Germinal center (tissue), 1 donor: ENCODE measurements around the gene GIPC3.

Source experiments
- DNase-seq: peaks from one replicate; pipeline ENCODE4 v3.0.0; 2012; ENCODE audit warnings: mixed read lengths, low spot score

The GIPC3 gene, protein sequence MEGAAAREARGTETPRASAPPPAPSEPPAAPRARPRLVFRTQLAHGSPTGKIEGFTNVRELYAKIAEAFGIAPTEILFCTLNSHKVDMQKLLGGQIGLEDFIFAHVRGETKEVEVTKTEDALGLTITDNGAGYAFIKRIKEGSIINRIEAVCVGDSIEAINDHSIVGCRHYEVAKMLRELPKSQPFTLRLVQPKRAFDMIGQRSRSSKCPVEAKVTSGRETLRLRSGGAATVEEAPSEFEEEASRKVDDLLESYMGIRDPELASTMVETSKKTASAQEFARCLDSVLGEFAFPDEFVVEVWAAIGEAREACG

DNA sequence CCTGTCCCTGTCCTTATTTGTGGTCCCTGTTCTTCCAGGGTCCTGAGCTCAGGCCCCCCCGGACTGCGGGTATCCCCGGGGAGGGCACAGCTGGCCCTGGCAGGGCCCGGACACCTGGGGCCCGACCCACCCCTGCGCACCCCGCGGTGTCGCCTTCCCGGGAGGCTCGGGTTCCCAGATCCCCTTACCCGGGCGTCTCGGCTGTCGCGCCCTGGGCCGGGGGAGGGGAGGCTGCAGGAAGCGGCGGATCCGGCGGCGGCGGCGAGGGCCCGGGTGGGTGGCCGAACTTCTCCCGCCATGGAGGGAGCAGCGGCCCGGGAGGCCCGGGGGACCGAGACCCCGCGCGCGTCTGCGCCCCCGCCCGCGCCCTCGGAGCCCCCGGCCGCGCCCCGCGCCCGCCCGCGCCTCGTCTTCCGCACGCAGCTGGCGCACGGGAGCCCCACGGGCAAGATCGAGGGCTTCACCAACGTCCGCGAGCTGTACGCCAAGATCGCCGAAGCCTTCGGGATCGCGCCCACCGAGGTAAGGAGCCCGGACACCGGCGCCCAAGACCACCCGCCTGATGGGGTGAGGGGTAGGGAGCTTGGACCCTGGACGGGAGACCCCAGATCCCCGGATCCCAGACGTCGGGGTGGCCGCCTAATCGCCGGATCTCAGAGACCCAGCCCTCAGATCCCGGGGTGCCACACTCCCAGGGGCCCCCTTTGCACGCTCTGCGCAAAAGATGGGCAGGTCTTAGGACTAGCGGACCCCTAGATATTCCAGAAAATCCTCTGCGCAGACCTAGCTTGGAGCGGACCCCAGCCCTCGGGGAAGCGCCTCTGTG is at the start of gene GIPC3:
TSS of gene GIPC3 (plus strand) at position 178 of the 826 bp plus-strand sequence. CDS start at position 298, 120 bp downstream.
- no peak for DNase-seq

DNA sequence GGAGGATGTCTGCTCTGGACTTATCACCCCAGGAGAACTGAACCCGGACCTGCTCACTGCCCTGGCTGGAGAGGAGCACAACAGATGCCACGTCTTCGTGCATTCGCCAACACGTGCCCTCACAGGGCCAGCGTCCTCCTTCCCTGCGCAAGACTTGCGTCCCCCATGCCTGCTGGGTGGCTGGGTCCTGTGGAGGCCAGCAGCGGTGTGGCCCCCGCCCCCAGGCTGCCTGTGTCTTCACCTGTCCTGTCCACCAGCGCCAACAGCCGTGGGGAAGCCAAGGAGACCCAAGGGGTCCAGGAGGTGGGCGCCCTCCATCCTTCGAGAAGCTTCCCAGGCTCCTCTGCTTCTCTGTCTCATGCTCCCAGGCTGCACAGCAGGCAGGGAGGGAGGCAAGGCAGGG is 49.7 kb upstream of the GIPC3 start:
- DNase-seq: no peak

DNA sequence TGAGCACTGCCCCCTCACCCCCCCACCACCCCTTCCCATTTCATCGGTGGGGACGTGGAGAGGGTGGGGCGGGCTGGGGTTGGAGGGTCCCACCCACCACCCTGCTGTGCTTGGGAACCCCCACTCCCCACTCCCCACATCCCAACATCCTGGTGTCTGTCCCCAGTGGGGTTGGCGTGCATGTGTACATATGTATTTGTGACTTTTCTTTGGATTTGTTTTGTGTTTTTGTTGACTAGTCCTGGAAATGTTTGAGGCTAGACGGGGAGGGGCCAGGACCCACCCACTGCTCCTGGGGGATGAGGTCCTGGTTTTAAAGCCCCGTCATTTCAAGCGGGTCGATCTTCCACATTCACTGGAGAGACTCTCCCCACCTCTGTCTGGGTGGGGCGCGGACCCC is 49.3 kb upstream of the GIPC3 start:
- no peak for DNase-seq

- DNase-seq: no peak
These were observed 48.7 kb upstream of the GIPC3 start for GRCh38 chr19:3536429-3537100.

DNA sequence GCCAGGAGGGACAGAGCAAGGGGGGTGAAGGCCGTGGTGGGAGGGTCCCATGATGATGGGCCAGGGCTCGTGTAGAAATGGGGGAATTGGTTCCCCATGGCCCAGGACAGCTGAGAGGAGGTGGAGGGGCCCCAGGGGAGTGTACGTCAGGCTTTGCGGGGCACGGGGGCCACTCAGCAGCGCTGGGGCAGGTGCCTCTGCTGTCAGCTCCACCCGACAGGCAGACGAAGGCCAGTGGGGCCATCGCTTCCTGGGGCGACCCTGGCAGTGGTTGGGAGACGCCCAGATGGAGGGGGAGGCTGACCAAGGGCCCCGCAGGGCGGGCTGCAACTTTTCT is 48.2 kb upstream of the GIPC3 start:
- no peak for DNase-seq

- no peak for DNase-seq
These were observed 47.6 kb upstream of the GIPC3 start for GRCh38 chr19:3537438-3538240.

GRCh38 chr19:3538258-3538929 is 46.9 kb upstream of the GIPC3 start:
- no peak for DNase-seq

GRCh38 chr19:3538965-3539755 is 46.1 kb upstream of the GIPC3 start, which contains the start of gene TEKTIP1:
TEKTIP1 (plus strand) TSS chr19:3539174; CDS start chr19:3539178, 4 bp downstream.
- DNase-seq: no peak

GRCh38 chr19:3539756-3540118 is 45.5 kb upstream of the GIPC3 start:
- DNase-seq: no peak

DNA sequence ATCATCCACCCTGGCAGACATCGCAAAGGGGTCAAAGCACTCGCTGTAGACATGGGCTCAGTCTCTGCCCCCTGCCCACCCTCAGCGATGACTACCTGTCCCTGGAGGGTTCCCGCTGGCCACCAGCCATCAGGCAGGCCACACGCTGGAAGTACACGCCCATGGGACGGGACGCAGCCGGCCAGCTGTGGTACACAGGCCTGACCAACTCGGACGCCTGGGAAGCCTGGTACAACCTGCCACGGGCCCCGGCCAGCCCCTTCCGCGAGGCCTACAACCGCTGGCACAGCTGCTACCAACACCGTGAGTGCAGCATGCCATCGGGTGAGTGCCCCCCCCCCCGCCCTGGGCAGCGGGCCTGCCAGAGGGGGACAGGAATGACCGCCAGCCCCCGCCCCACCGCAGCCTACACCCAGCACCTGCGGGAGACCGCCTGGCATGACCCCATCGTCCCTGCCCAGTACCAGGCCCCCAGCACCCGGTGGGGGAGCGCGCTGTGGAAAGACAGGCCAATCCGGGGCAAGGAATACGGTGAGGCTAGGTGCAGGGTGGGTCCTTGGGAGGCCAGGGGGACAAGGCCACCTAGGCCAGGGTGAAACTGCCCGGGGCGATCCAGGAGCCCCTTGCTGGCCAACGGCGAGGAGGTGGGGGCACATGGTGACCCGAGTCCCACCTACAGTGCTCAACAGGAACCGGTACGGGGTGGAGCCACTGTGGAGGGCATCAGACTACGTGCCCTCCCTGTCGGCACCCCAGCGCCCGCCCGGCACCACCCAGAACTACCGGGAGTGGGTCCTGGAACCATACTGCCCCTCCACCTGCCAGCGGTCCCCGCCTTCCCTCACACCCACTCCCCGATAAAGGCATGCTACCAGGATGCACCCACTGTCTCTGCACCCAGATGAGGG is 41.9 kb upstream of the GIPC3 start:
- no peak for DNase-seq

DNA sequence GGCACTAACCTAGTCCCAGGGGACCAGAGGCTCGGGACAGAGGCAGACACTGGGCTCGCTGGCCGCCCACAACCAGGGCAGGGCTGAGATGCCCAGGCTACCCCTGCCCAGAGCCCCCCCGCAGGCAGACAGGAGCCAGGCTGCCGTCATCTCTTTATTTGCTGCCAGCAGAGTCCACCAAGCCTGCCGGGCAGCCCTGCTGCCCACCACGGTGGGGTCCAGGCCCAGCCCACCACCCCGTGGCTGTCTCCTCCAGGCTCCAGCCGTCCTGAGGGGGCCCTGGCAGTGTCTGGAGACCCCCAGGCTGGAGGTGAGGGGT is 41.3 kb upstream of the GIPC3 start:
- no peak for DNase-seq

GRCh38 chr19:3544742-3545668 is 40.3 kb upstream of the GIPC3 start:
- peak; percentile 78 for DNase-seq

DNA sequence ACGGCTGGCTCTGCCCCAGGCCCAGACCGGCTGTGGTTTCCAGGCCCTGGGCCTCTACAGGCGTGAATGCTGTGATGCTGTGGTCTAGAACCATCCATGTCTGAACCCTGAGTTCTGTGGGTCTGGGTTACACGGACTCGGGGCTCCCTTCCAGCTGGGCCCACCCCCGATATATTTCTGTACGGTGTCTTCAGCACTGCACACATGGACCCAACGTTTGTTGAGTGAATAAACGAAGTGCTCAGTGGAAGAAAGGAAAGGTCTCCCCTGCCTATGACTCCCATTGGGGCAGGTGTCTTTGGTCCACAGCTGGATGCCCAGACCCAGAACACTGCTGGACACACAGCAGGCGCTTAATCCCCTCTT is 39.6 kb upstream of the GIPC3 start:
- DNase-seq: no peak

- DNase-seq: no peak
These were observed 39.2 kb upstream of the GIPC3 start for GRCh38 chr19:3546119-3546518.

DNA sequence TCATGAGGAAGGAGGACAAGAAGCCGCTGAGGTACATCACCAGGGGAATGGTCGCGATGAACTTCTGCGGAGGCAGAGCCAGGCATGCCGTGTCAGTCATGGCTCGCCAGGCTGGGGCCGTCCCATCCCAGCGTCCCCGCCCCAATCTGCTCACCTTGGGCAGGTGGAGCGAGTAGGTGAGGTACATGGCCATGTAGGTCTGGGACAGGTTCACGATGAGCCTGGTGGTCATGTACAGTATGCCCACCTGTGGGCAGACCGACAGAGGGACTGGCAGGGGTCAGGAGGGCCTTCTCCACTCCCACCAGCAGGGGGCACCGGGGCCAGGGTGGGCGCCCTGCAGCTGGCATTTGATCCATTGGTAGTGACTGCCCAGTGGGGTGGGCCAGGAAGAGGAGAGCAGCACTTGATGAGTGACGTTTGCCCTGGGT is 38.0 kb upstream of the GIPC3 start:
- DNase-seq: peak; percentile 49

GRCh38 chr19:3547767-3548282 is 37.5 kb upstream of the GIPC3 start:
- DNase-seq: no peak

- no peak for DNase-seq
These were observed 36.7 kb upstream of the GIPC3 start for GRCh38 chr19:3548606-3549005.

- DNase-seq: no peak
These were observed 35.5 kb upstream of the GIPC3 start for GRCh38 chr19:3549816-3550215.
